Measurements from ENCODE around the gene TBC1D12.

TBC1D12 gene

DNA sequence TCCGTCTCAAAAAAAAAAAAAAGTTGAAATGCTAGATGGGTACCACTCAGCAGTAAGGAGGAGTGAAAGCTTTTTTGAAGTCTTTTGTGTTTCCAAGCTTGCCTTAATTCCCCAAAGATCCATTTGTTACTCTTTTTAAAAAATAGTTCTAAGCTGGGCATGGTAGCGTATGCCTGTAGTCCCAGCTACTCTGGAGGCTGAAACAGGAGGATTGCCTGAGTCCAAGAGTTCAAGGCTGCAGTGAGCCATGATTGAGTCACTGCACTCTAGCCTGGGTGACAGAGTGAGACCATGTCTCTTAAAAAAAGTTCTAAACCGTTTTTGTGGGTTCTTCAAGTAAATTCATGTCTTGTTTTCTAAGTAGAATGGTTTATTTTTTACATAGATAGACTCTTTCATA is 5.3 kb downstream of the TBC1D12 start:
- DNase-seq (ENCODE audit: low spot score): no peak

DNA sequence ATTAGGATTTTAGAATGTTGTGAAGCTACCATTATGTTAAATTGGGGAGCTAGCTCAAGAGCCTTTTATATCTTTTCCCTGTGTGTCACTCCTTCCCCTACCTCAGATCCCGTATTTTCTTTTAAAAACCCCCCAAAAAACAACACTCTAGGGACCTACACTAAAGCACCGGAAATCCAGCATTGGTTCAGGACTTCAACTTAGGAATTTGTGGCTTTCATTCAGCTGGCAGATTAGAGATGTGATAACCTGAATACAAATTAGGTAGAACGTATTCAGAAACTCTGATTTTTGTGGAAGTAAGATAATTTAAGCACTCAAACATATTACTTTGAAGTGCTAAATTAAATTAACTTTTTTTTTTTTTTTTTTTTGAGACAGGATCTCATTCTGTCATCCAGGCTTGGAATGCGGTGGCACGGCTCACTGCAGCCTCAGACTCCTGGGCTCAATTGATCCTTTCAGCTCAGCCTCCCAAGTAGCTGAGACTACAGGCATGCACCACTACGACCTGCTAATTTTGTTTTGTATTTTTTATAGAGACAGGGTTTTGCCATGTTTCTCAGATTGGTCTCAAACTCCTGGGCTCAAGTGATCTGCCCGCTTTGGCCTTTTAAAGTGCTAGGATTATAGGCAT is 6.8 kb downstream of the TBC1D12 start:
- DNase-seq (ENCODE audit: low spot score): no peak

DNA sequence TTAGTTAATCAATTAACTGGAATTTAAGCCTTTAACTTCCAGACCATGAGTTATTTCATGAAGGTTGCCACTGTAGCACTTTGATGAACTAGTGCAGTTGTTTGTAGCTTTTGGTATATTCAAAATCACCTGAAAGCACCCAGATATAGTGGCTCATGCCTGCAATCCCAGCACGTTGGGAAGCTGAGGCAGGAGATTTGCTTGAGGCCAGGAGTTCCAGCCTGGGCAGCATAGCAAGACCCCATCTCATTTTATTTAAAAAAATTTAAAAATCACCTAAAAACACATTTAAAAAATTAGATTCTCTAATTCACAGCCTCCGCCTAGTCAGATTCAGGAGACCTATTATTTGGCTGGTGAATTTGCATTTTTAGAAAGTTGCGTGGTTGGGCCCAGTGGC is 9.0 kb downstream of the TBC1D12 start:
- no peak for DNase-seq (ENCODE audit: low spot score)

DNA sequence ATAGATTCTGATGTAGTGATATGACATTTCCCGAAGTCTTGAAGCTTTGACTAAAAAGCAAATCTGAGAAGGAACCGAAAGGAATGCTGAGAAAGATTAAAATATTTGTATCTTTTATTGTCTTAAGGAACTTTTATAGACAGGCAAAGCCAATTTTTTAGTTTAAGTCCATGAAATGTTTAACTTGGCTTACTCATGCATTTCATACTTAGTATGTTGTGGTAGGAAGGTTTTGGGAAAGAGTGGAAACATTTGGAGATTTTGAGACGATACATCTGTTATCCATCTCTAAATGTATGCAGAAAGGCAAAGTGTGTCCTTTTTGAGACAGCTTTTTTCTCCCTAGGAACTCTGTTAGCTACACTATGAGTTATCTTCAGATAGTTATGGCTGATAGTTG is 10.1 kb downstream of the TBC1D12 start:
- DNase-seq (ENCODE audit: low spot score): no peak

DNA sequence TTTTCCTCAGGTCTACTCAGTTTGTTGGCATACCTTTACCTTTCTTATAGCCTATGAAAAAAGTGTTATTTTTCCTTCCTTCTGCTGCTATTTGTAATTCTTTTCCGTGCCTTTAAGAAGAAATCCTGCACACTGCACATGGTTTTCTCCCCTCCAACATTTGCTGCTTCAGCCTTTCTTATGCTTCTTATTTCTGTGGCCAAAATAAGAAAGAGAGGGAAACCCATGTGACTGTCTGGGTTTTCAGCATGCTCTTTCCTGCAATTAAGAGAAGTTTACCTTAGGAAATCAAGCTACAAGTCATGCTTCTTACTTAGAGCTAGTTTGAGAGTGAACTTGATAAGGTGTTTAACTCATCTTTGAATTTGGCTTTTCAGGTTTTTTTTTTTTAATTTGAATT is 11.0 kb downstream of the TBC1D12 start:
- DNase-seq (ENCODE audit: low spot score): no peak

DNA sequence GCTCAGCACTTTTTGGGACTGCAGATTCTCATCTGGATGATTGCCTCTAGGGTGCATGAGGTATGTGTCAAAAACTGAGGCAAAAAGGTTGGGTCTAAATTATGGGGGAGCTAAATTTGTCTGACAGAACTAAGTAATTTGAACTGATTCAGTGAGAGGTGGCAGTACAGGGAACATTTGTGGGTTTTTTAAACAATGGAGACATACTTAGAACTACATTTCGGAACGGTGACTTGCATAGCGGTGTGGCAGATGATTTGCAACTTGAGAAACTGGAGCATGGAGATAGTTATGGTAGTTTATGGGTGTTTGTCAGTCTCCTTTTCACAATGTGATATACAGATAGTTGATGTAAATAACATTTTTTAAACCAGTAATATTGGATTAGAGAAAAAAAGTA is 14.6 kb downstream of the TBC1D12 start:
- no peak for DNase-seq (ENCODE audit: low spot score)

DNA sequence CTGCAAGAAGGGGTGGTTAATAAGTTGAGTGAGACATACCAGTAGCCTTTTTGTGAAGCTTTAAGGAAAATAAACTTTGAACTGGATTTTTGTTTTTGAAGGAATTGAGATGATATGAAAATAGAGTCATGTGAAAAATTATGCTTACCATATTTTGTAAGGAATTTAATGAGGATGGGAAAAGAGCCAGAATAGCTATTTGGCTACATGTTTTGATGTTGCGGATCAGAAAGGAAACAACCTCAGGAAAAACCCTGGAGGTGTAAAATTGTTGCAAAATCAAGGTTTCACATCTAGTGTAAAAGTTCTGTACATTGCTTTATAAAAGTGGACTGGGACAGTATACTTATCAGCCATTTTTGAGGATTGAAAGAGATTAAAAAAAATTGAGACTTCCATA is 15.0 kb downstream of the TBC1D12 start:
- DNase-seq (ENCODE audit: low spot score): no peak

DNA sequence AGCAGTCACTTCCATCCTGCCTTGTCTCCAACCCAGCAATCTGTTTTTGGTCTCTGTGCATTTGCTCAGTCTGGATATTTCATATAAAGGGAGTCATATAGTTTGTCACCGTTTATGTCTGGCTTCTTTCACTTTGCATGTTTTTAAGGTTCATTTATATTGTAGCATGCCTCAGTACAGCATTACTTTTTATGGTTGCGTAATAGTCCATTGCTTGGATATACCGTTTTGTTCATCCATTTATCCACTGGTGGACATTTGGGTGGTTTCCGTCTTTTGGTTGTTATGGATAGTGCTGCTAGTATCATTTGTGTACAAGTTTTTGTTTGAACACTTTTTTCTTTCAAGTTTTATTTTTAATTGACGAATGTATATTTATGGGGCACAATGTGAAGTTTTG is 18.2 kb downstream of the TBC1D12 start:
- no peak for DNase-seq (ENCODE audit: low spot score)

DNA sequence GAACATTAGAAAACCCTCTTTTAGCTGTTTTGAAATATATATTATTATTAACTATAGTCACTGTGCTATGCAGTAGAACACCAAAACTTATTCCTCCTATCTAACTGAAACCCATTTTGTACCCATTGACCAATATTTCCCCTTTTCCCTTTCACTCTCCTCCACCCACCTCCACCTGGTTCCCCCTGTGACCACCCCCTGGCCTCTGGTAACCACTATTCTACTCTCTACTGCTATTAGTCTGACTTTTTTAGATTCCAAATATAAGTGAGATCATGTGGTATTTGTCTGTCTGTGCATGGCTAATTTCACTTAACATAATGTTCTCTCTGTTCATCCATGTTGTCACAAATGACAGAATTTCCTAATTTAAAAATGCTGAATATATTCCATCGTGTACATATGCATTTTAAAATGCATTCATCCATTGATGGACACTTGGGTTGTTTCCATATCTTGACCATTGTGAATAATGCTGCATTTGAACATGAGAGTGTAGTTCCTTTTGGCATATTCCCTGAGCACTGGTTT is 18.7 kb downstream of the TBC1D12 start:
- no peak for DNase-seq (ENCODE audit: low spot score)

DNA sequence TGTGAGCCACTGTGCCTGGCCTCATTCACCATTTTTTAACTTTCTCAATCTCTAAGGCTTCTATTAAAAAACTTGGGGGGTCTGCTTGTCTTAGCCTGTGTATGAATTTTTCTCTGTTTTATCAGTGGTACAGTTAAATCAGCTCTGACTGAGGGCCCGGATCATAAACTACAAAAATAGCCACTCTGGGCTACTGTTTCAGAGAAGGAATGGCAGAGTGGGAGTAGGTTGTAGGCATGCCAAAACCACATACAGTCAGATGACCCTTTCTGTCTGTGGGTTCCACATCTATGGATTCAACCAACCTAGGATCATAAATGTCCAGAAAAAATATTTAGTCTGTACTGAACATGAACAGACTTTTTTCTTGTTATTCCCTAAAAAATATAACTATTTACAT is 21.3 kb downstream of the TBC1D12 start:
- no peak for DNase-seq (ENCODE audit: low spot score)

DNA sequence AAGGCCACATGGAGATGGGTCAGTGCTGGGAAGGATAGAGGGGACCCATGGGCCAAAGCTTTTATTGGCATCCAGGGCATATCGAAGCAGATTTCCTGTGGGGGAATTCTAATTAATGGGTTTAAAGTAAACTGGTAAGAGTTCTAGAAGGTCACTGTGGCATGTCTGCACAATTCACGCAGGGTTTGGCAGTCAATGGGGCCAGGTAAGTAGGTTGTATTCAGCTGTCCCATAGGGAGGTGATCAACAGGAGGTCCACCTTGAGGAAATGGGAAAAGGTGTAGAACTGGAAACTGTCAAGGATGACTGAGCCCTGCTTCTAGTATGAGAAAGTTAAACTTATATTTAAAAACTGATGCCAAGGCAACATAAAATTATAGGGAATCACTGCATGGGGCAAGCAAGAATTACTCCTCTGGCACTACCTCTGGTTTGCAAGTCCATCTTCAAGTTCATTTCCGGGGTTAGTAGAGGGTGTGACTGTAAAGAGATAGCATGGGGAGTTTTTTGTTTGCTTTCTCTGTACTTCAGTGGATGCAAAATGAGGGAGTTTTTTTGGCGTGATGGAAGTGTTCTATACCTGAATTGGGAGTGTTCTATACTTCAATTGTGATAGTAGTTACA is 22.5 kb downstream of the TBC1D12 start:
- DNase-seq (ENCODE audit: low spot score): peak; percentile 10

DNA sequence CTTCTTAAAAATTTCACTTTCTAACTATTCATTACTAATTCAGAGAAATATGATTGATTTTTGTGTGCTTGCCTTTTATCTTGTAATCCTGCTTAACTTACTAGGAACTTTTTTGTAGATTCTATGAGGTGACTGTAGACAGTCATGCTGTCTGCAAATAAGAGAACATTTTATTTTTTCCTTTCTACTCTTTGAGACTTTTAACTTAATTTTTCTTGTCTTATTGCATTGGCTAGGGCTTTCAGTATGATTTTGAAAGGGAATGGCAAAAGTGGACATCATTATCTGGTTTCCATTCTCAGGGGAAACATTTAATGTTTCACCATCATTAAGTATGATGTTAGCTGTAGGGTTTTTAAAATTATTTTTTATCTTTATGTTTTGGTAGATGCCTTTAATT is 23.6 kb downstream of the TBC1D12 start:
- DNase-seq (ENCODE audit: low spot score): no peak

DNA sequence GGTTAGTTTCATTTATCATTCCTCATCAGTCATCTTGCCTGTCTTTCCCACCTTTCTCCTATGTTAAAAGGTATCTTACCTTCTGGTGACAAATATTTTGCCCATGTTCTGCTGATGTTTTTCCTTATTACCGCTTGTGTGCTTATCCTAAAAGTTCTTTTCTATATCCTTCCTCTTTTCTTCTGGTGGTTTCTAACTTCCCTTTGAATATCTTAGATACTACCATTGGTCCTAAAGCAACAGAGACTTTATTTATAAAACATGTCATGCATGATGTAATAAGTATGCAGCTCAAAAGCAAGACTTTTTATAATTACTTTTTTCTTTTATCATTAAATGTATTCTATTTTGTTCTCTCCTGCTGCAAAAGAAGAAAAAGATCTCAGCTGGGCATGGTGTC is 24.8 kb downstream of the TBC1D12 start:
- DNase-seq (ENCODE audit: low spot score): no peak

DNA sequence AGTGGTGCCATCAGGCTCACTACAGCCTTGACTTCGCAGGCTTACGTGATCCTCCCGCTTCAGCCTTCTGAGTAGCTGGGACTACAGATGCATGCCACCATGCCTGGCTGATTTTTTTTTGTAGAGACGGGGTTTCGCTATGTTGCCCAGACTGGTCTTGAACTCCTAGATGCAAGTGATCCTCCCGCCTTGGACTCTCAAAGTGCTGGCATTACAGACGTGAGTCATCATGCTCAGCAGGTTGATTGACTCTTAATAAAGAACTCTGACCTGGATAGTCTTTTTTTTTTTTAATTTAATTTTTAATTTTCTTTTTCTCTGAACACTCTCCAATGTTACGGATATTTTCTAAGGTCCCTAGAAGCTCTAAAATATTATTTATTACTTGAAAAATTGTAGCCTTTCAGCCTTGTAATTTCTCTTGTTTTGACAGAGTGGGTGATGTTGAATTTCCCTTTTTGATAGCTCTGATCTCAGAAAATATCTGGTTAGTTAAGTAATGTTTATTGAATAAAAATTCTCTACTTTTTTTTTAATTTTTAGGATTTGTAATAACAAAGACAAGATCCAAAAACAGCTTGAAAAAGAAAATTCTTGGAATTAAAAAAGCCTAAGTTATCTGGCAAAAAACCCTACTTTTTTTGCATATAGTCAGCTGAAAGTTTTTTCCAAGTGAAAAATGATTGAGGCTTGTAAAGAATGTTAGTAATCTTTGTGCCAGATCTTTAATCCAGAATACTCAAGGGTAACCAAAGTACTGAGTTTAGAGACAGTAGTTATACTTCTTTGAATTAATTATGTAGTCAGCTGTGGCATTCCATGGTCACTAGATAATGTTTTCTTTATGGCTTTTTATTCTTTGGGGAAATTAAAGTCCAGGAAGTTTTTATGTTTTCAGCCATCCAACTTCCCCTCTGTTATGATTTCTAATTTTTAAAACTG is 26.7 kb downstream of the TBC1D12 start:
- no peak for DNase-seq (ENCODE audit: low spot score)

DNA sequence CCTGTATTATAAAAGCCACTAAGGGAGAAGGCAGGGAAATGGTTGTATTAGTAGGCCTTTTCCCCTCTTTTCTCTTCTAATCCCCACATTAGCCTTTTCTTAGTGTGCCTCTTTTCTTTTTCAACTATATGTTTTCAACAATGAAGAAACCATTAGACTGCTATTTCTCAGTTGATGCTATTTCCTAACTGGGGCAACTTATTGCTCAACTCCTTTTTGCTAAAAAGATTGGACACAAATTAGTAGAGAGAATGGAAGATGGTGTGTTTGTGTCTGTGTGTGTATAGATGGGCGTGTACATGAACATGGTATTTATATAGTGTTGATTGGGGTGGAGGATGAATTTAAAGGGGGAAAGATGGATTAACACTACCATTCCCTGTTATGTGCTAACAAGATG is 28.4 kb downstream of the TBC1D12 start:
- DNase-seq (ENCODE audit: low spot score): no peak

DNA sequence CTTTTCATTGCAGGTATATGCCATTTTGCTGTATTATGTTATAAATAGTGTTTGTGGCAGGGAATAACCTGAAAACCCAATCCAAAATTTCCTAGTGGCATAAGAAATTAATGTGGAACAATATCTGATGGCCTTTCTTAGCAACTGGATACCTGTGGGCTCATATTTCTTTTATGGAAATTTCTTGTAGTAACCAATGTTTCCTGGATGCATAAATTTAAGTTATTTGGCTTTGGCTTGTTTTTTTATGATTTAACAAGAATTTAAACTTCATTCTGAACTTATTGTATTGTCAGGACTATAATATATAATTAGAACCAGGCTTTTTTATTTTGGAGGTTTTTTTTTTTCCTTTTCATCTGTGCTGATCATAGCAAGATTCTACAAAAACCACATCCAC is 30.1 kb downstream of the TBC1D12 start:
- no peak for DNase-seq (ENCODE audit: low spot score)

DNA sequence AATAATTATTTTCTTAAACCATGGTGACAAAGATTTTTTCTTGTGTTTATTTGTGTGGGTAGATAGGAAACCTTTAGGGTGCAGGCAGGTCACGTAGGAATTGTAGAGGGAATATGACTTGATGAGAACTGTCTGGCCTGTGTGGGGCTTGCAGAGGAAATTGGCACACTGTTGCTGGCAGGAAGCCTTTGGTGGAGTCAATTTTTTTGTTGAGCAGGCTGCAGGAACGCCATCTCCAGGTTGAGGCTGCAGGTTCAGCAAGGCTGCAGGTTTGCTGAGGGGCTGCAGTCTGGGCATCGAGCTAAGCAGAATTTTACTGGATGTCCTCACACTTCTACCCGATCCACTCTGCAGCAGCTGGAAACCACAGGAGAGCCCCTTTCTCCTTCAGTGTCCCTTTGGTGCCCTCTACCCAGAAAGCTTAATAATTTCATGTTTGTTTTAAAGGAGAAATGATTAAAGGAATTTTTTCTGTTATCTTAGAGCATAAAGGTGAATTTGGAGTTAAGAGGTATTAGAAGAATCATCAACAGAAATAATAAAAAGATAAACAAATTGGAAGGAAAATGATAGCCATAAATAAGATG is 37.0 kb downstream of the TBC1D12 start:
- peak; percentile 18 for DNase-seq (ENCODE audit: low spot score)

DNA sequence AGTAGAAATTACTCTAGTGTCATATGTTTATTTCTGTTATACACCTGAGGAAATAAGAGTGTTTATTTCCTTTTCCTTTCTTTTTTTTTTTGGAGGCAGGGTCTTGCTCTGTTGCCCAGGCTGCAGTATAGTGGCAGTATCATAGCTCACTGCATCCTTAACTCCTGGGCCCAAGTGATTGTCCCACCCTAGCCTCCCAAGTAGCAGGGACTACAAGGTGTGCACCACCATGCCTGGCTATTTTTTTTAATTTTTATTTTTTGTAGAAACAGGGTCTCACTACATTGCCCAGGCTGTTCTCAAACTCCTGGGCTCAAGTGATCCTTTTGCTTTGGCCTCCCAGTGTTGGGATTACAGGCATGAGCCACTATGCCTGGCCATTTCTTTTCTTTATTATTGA is 37.8 kb downstream of the TBC1D12 start:
- DNase-seq (ENCODE audit: low spot score): no peak

DNA sequence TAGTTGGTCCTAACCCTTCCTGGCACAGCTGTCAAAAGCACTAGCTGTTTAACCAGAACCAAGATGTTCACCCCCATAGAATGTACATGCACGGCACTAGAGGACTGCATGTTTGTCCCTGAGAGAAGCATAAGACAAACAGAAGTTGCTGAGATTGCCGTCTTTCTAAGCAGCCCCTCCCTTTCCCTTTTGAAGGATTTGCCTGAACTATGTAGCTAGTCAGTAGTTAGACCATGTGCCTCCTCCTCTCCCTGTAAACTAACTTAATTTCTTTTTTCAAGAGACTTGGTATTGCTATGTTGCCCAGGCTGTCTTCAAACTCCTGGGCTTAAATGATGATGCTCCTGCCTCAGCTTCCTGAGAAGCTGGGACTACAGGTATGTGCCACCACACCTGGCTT is 40.7 kb downstream of the TBC1D12 start:
- no peak for DNase-seq (ENCODE audit: low spot score)

DNA sequence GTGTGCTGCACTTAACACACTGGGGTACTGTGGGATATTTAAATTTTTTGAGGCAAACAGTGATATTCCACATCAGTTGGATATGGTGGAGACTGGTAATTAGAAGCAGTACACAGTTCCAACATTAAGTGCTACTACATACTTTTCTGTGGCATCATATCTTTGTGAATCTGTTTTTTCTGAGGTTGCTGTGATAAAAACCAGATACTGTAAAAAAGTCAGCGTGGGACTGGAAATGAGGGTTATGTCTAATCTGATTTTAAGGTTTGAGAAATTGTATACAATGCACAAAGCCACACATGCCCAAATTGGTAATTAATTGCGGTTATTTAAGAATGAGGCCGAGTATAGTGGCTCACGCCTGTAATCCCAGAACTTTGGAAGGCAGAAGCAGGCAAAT is 41.2 kb downstream of the TBC1D12 start:
- no peak for DNase-seq (ENCODE audit: low spot score)

DNA sequence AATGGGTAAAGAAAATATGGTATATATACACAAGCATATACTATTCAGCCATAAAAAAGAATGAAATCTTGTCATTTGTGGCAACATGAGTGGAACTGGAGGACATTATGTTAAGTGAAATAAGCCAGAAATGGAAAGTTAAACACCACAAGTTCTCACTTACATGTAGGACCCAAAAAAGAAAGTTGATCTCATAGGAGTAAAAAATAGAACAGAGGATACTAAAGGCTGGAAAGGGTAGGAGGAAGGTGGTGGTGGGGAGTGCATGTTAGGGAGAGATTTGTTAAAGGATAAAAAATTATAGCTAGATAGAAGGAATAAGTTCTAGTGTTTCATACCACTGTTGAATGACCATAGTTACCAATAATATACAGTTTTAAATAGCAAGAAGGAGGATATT is 48.4 kb downstream of the TBC1D12 start:
- DNase-seq (ENCODE audit: low spot score): no peak

DNA sequence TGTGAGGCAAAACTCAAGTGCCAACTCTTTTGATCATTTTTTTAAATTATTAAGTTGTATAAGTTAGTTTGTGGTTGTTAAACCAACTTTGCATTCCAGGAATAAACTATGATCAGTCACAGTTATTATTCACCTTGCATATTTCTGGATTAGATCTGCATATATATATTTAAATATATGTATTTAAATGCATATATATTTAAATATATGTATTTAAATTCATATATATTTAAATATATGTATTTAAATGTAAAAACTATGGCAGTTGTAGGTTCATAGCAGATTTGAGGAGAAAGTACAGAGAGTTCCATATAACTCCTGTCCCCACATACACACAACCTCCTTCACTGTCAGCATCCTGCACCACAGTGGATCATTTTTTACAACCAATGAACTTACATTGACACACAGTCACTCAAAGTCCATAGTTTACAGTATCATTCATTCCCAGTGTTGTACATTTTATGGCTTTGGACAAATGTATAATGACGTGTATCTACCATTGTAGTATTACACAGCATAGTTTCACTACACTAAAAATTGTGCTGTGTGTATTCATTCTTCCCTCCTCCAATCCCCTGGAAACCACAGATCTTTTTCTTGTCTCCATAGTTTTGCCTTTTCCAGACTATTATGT is 49.7 kb downstream of the TBC1D12 start:
- no peak for DNase-seq (ENCODE audit: low spot score)

Measured in iPS-NIHi11 (cell line).